Neuron (in vitro differentiated cells): ENCODE data around the gene AXL.

Experiments
- H2AFZ ChIP-seq: one replicate; pipeline ENCODE4 v1.6.1; 2013; ENCODE audit warnings: low read depth, mild to moderate bottlenecking, inconsistent platforms, low read length, moderate library complexity
- H3K27me3 ChIP-seq: one replicate; pipeline ENCODE4 v1.6.1; 2013; ENCODE audit warnings: low read length; ENCODE audit not compliant: insufficient read depth
- H3K36me3 ChIP-seq: one replicate; pipeline ENCODE4 v1.6.1; 2013; ENCODE audit warnings: low read length; ENCODE audit not compliant: insufficient read depth
- H3K4me1 ChIP-seq: one replicate; pipeline ENCODE4 v1.6.1; 2013; ENCODE audit warnings: low read length; ENCODE audit not compliant: insufficient read depth
- H3K4me3 ChIP-seq: 2 replicates; pipeline ENCODE4 v1.5.1; 2013; ENCODE audit warnings: mild to moderate bottlenecking, low read length, moderate library complexity
- H3K9me3 ChIP-seq: one replicate; pipeline ENCODE4 v1.6.1; 2013; ENCODE audit warnings: low read length

Gene AXL

GRCh38 chr19:41307090-41307875 is 88.3 kb downstream of the AXL start:
- Histone ChIP-seq H3K4me3 (no peak overlapping the region), H3K9me3 (no peaks in the 10 kb centered on the region), H2AFZ (no peak overlapping the region), H3K27me3 (no peaks in the 10 kb centered on the region), H3K36me3 (peaks cover 45% of the 10 kb centered on the region), H3K4me1 (peaks cover 9% of the 10 kb centered on the region)

GRCh38 chr19:41307954-41308449 is 89.0 kb downstream of the AXL start:
- Histone ChIP-seq H3K36me3 (peaks cover 45% of the 10 kb centered on the region), H3K4me3 (no peak overlapping the region), H2AFZ (no peak overlapping the region), H3K27me3 (no peaks in the 10 kb centered on the region), H3K9me3 (no peaks in the 10 kb centered on the region), H3K4me1 (peaks cover 9% of the 10 kb centered on the region)

- no peak overlapping the region for H2AFZ ChIP-seq
- no peaks in the 10 kb centered on the region for H3K27me3 ChIP-seq
- H3K4me1 ChIP-seq = peaks cover 9% of the 10 kb centered on the region
- peaks cover 44% of the 10 kb centered on the region for H3K36me3 ChIP-seq
- no peaks in the 10 kb centered on the region for H3K9me3 ChIP-seq
- no peak overlapping the region for H3K4me3 ChIP-seq
Observed at GRCh38 chr19:41308450-41309179, 89.6 kb downstream of the AXL start.

- H3K4me1 ChIP-seq = peaks cover 9% of the 10 kb centered on the region
- H2AFZ ChIP-seq = peak overlapping the region; percentile 73
- no peaks in the 10 kb centered on the region for H3K27me3 ChIP-seq
- H3K9me3 ChIP-seq = no peaks in the 10 kb centered on the region
- H3K4me3 ChIP-seq = peak overlapping the region; percentile 65
- peaks cover 36% of the 10 kb centered on the region for H3K36me3 ChIP-seq
Observed at GRCh38 chr19:41309180-41310032, 90.4 kb downstream of the AXL start.

GRCh38 chr19:41310033-41310831 is 91.2 kb downstream of the AXL start, which contains the start of gene CCDC97:
Gene CCDC97, plus strand, starts transcription at chr19:41310172. Its CDS starts 139 bp downstream, at chr19:41310311.
- Histone ChIP-seq H2AFZ (peak within 1 kb of the TSS; percentile 73), H3K27me3 (no peaks in the 10 kb centered on the region), H3K9me3 (no peaks in the 10 kb centered on the region), H3K4me1 (peaks cover 9% of the 10 kb centered on the region), H3K36me3 (peaks cover 28% of the 10 kb centered on the region), H3K4me3 (peak within 1 kb of the TSS; percentile 65)

GRCh38 chr19:41311072-41311471 is 92.0 kb downstream of the AXL start:
- peak overlapping the region; percentile 65 for H3K4me3 ChIP-seq

More at GRCh38 chr19:41311072-41311471, 92.0 kb downstream of the AXL start:
- no peaks in the 10 kb centered on the region for H3K27me3 ChIP-seq
- H2AFZ ChIP-seq = peak overlapping the region; percentile 73
- no peaks in the 10 kb centered on the region for H3K9me3 ChIP-seq
- peaks cover 9% of the 10 kb centered on the region for H3K4me1 ChIP-seq
- peaks cover 26% of the 10 kb centered on the region for H3K36me3 ChIP-seq
